Activated CD8-positive, alpha-beta memory T cell treated with anti-CD3 and anti-CD28 coated beads, Interleukin-2, amount 50 U/mL, for 24 hours (primary cell): ENCODE results near the gene MED20.

ENCODE experiments used
- DNase-seq: peaks from one replicate; pipeline ENCODE4 v3.0.0-alpha.2; 2020; ENCODE audit errors: extremely low read depth

The MED20 gene

DNA sequence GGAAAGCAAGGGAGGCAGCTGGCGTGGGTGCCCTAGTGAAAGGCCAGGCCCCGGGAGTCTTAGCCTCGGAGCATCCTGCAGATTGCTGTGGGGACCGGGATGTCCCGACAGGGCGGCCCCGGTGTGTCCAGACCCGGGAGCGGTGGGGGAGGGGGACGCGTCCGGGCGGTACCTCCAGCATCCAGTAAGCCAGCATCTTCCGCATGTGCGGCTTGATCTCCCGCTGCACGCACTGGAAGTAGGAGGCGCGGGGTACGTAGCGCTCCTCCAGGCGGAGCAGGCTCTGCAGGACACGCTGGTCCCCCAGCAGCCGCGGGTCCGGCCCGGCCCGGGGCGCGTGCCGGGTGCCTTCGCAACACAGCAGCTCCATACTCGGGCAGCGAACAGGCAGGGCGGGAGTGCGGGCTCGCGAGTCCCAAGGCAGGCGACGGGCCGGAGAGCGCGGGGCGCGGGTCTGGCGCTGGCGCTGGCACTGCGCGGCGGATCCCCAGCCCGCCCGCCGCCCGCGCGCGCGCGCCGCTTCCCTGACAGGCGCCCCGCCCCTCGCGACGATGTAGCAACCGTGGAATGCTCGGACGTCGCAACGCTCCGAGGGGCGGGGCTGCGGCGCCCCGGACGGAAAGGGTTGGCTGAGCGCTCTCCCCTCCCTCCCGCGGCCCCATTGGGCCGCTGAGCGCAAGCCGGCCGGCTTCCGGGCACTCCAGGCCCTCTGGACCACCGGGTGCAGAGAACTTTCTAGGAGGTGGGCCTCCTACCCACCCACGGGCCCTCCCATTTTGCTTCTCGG, 20.5 kb upstream of the MED20 start, which contains the start of gene CCND3:
Gene CCND3 (minus strand): TSS at position 529 of the 787 bp plus-strand sequence. CDS start 159 bp downstream, at position 370.
- DNase-seq, result peak; percentile 73

DNA sequence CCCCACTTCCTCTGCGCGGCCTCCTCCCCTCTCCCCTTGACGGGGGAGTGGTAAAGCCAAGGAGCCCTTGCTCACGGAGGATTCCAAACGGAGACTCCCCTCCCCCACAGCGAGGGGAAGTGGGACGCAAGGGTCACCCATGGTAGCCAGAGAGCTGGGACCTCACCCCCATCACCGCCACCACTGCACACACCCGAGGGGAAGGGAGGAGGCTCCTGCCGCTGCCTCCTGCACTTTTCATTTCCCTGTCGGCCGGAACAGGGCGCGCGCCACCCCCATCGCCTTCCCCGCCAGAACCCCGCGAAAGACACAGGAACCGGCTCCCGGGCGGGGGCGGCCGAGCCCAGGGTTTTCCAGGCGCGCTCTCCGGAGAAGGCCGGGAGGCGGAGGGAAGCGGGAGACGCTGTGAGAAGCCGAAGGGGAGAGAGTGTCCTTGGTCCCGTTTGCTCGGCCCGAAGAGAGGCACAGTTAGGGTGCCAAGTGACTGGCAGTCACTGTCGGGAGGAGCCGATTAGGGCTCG, 19.9 kb upstream of the MED20 start:
- DNase-seq, result no peak

DNA sequence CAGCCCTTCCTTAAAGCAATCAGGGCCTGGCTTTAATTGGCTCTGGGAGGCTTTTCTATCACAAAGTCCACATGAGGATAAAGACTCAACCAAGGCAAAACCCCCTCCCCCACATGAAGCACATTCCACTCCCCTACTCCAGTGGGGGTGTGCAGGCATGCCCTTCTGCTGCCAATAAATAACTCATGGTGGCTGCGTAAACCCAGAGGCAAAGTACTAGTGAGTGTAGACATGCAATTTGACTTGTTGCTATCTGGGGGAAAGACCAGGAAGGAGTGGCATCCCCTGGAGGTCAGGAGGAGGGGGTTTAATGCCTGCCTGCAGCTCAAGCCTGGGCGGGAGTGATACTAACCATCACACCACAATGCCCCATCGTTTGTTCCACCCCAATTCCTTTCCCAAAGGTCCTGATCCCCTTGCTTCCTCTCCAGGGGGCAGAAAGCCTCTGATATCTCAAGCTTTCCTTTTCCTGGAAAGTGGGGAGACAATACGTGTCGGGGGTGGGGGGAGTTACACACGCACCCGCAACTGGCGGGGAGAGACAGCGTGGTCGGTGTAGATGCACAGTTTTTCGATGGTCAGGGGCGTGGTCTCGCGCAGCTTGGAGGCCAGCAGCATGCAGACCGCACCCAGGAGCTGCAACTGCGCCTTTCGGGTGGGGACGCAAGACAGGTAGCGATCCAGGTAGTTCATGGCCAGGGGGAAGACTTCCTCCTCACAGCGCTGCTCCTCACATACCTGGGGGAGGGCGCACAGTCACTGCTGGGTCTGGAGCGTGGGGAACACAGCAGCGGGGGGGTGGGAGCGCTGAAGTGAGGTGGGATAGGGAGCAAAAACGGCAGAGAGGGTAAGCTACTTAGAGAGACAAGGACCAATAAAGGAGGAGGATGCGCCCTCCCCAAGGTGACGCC, 19.2 kb upstream of the MED20 start:
- no peak for DNase-seq

- no peak for DNase-seq
Measured at GRCh38 chr6:41939176-41939847, 18.4 kb upstream of the MED20 start.

DNA sequence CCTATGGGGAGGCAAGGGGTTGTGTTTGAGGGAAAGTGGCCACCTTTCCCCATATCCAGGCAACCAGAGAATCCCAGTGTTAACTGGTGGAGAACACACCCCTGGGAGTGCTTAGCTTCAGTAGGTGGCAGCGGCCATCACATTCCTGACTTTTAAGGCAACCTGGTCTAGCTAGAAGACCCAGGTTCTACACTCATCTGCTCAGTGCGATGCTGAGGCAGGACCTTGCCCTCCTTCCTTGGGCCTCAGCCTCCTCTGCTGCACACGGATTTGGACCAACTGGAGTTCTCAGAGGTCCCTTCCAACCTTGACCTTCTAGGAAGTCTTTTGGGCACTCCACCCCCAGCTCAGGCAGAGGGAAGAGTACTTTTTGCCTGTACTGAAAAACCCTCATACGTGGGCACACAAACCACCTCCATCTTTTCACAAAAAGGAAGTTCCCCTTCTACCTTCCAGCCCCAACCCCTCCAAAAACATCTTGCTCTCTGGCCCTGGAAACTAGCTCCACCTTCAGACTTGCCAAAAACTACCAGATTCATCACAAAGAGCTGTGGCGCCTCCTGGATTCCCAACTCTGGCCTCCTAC, 17.7 kb upstream of the MED20 start:
- no peak for DNase-seq

- no peak for DNase-seq
Measured at GRCh38 chr6:41937861-41938574, 17.1 kb upstream of the MED20 start.

DNA sequence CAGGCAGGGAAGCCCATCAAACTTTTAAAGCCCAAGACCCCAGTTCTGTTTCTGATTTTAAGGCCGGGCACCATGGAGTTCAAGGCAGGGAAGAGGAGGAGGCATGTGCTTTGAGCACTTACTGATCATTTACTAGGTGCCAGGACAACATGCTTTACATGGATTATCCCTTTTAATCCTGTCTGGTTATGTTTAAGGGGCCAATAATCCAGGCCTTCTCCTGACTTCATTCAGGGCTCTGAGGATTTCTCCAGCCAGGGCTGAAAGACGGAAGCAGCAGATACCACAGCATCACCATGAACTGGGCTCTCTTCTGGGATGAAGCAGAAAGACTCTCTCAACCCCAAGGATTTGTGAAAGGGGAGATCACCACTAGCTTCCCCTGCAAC, 16.5 kb upstream of the MED20 start:
- DNase-seq, result no peak

DNA sequence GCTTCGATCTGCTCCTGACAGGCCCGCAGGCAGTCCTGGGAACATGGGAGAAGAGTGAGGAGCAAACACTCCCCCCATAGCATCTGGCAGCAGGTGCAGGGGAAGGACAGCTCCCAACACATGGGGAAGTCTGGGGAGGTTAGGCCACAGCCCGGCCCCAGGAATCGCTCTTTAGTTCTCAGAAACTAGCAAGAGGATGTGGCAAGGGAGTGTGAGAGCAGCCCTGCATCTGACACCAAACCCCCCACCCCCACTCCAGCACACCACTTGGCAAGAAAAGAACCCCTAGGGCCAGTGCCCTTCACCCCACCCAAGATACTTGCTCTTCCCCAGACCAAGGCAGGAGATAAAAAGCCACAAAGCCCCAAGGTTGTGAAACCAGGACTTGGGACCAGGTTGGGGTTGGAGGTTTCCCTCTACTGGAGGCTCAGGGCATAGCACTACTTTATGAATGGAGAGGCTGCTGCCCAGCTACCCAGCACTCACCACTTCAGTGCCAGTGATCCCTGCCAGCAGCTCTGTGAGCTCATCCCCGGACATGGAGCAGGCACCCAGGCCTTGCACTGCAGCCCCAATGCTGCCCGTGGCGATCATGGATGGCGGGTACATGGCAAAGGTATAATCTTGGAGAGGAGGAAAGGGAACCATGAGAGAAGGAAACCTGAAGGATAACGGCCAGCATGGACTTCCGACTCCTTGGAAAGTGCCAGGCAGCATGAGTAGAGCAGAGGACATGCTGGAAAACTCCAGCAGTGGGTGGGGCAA, 15.3 kb upstream of the MED20 start:
- DNase-seq, result peak; percentile 55

DNA sequence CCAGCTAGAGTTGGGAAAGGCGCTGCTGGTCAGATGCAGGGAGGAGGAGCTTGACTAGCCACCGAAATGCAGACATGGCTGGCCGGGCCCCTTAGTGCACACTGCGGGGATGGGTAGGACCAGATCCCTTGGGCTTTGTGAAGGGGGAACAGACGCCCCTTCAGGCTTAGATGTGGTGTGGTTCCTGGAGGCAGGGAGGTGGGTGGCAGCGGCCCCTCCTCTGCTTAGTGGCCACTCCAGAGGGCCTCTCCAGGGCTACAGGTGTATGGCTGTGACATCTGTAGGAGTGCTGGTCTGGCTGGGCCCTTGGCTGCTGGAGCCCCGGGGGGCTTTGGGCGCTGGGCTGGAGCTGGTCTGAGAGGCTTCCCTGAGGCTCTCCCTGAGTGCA, 14.7 kb upstream of the MED20 start:
- DNase-seq, result no peak

DNA sequence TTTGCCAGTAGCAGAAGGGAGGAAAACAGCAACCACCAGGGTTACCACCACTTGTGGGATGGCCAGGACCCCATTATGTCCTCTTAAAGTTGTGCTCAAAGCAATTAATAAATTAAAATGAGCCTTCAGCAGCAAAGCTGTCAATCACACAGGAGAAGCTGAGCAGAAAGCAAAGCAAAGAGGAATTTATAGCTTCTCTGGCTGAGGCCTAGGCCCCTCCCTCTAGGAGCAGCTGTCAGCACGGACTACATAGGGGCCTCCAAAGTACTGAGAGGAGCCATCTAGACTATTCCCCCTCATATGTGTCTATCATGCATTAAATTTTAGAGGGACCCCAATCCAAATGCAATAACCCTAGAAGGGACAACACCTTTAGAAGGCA, 14.2 kb upstream of the MED20 start:
- no peak for DNase-seq

DNA sequence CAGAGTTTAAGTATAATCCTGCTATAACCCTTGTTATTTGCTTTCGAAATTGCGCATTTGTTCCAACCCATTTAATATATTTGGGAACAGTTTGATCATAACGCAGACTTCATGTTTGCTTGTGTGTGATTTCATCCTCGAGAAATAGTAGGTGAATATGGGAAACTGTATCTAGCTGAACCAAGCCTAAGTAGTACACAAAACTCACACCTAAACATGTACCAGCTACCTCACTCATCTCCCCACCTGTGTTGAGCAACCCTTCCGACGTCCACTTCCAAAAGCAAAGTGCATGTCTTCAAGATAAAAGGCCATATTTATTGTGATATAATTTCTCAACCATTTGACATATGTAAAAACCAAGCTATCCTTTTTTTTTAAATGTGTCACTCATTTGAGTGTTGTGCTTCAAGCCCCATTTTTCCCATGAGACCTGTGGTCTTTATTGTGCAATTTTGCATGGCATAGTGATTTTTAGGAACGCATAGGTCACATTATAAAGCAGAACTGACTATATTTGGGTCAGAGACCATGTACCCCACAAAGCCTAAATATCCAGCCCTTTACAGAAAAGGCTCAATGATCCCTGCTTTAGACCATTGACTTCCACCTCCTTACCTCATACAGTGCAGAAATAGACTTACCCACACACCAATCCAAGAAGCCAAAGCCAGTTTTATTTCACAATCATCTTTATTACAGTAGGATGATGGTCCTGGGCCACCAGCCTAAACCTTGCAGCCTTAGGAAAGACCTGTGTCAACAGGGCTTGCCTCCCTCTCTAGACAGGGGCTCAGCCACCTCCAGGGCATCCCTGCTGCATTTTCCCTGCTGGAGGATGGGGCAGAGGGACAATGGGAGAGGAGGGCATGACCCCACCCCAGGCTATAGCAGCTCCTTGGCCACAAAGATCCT, 13.6 kb upstream of the MED20 start:
- no peak for DNase-seq

- no peak for DNase-seq
Measured at GRCh38 chr6:41932378-41932777, 11.4 kb upstream of the MED20 start.

GRCh38 chr6:41931792-41932191, 10.9 kb upstream of the MED20 start:
- DNase-seq, result no peak

DNA sequence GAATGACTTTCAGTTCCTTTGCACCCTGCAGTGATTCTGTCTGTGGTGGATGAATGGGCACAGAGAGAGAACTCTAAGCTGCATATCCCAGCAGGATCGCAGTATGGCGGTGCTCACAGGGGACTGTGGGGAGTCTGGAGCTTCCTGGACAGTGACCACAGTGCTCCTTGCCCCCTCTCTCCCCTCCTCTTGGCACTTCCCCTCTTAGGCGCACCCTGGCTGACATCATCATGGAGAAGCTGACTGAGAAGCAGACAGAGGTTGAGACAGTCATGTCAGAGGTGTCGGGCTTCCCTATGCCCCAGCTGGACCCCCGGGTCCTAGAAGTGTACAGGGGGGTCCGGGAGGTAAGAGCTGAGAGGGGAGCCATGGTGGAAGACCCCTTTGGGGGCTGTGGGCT, 9.0 kb upstream of the MED20 start:
- no peak for DNase-seq

DNA sequence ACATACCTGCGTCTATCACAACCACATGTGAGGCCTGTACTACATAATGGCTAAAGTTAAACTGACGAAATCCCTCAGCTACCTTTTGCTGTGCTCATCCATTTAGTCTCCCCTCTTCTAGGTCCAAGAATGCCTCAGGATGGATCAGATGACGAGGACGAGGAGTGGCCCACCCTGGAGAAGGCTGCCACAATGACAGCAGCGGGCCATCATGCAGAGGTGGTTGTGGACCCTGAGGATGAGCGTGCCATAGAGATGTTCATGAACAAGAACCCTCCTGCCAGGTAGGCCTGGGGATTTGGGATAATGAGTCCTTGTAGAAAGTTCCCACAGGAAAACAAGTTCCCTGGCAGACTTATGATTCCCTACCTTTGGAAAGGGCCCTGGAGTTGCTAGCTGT, 6.3 kb upstream of the MED20 start:
- DNase-seq, result no peak

DNA sequence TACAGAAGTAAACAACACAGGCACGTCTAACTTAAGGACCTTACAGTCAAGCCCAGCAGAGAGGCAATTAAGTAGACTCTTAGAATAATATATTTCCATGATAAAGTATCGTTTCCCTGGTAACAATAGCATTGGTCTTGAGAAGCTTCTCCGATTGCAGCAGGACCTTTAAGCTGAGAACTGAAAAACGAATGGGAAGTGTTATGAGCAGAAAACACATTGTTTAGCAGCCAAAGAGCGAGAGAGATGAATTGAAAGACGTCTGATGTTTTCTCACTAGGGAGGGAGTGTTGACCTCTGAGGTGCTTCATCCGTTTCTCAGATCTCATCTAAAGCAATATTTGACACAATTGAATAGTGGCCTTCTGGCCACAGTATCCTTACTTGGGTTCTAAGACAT, 1.2 kb upstream of the MED20 start:
- no peak for DNase-seq

DNA sequence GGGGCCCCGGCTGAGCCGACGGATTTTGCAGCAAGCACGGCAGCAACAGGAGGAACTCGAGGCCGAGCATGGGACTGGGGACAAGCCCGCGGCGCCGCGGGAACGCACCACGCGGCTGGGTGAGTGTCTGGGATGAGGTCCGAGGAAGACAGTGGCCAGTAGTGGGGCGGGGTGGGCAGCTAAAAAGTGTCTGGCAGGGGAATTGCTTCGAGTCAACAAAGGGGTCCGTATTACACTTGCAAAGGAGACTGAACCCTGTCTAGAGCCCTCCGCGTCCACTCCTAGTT, 716 bp upstream of the MED20 start:
- DNase-seq, result no peak

GRCh38 chr6:41917528-41917927, 3.4 kb downstream of the MED20 start:
- DNase-seq, result no peak

DNA sequence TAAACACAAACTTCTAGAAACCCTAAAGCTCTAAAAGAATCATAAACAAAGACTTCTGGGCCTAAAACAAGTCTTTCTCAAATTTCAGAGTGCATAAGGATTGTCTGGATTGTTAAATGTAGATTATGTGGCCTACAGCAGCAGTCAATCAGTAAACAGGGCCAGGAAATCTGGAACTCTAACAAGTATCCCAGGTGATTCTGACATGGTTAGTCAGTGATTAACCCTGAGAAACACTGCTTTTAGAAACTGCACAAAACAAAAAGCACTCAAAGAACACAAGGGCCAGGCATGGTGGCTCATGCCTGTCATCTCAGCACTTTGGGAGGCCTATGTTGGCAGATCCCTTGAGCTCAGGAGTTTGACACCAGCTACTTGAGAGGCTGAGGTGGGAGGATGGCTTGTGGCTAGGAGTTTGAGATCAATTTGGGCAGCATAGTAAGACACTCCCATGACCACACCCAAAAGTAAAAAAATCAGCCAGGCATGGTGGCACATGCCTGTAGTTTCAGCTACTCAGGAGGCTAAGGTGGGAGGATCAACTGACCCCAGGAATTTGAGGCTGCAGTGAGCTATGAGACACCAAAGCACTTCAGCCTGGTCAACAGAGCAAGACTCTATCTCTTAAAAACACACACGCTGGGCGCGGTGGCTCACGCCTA, 5.9 kb downstream of the MED20 start:
- DNase-seq, result no peak
